Measurements from ENCODE around the gene PPAT.
"Not testable (repeated sequence)": the region's sequence is repeated elsewhere in the genome, so short reads cannot be mapped to it uniquely, and the experiment has no call there.

Gene PPAT

DNA sequence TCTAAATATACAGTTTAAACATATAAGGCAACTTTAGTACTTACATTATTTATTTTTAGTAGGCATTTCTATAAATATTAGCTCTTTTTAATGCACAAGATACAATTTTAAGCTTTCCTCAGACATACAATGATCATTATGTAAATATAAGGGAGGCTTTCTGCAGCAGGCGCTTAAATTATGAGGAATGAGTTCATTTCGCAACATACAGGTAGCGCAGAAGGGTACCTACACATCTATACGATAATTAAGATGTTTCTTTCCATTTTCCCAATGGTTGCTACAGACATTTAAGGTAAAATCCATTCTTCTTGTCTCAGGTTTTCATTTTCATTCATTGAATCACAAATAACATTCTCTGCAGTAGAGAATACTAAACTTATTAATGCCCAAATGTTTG, 49.3 kb downstream of the PPAT start:
- DNase-seq (ENCODE audit: low read depth, low spot score) = no peak

DNA sequence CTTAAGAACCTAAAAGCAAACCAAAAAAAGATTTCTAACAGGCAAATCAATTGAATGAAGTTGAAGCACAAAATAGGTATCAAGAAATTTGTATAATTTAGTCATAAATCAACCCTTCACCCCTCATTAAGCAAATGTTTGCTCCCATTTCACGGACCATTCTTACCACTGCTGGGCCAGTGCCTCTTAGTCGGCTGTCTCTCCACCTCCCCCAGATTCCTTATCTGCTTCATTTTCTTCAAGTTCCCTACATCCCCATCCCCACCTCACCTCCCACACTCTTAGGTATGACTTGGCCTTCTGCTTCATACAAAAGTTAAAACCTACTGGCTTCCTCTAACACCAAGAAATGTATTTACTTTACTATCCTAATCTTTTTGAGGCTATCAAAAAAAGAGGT, 60.0 kb downstream of the PPAT start:
- DNase-seq (ENCODE audit: low read depth, low spot score) = no peak

DNA sequence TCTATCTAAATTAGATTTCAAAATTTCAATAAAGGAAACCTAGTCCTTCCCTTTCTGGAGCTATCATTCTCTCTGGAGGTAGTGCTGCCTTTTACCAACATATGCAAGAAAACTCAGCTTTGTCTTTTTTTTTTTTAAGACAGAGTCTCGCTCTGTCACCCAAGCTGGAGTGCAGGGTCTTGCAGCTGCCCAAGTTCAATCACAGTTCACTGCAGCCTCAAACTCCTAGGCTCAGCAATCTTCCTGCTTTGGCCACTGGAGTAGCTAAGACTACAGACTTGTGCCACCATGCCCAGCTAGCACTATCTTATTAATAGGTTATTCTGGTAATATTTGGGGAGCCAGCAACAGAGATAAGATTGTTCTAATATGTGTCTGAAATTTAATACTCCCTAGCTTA, 60.5 kb downstream of the PPAT start:
- DNase-seq (ENCODE audit: low read depth, low spot score) = no peak

DNA sequence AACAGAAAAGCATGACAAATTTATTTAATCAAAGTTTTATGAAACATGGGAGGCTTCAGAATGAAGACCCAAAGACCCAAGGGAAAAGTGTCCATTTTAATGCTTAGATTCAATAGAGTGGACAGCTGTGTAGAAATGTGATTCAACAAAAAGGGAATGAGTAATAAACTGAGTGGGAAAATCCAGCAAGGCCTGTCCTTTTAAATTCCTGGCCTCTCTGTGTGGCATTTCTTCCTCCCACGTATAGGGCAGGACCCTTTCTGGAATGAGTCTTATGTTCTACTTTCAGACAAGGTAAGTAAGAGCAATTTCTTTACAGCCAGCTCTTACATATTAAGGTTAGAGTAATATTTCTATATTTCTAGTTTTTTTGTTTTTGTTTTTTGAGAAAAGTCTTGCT, 62.6 kb downstream of the PPAT start:
- DNase-seq (ENCODE audit: low read depth, low spot score) = no peak

DNA sequence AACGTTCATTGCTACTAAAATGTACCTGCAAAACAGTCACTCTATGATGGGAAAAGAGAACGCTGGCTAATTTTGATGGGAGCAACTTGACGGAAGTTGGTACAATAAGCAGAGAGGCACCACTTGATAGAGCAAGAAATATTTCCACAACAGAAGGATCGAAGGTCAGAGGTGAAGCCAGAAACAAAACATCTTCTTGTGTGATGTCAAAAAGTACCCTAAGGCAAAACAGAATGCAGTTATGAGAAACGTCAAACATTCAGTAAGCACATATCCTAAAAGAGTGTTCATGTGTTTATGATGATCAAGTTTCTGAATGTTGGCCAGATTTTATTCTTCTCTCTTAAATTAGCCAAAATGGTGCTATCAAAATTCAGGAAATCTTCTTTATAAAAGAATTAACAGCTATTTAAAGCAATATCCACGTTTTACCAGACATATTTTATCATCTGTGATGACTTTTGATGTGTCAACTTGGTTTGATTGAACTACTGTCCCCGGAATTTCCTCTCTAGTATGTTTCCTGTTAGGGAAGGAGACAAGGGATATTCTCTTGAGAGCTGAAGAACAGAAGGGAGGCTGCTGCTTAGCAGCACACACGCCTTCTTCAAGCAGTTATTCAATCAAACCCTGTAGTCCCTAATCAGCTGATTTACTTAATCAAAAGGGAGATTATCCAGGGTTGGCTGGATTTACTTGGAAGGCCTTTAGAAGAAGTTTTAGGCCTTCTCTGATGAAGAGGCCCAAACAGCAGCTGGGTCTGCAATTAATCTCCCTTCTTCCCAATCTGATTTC, 63.8 kb downstream of the PPAT start:
- DNase-seq (ENCODE audit: low read depth, low spot score) = no peak

DNA sequence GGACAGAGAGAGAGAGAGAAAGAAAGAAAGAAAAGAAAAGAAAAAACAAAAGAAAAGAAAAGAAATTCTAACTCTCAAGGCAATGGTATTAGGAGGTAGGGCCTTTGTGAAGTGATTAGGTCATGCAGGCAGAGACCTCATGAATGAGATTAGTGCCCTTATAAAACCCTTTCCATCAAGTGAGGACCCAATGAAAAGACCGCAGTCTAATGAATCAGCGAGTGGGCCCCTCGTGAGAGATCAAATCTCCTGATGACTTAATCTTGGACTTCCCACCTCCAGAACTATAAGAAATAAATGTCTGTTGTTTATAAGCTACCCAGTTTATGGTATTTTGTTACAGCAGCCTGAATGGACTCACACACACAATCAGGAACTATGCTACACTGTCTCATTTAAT, 65.0 kb downstream of the PPAT start:
- DNase-seq (ENCODE audit: low read depth, low spot score) = no peak

DNA sequence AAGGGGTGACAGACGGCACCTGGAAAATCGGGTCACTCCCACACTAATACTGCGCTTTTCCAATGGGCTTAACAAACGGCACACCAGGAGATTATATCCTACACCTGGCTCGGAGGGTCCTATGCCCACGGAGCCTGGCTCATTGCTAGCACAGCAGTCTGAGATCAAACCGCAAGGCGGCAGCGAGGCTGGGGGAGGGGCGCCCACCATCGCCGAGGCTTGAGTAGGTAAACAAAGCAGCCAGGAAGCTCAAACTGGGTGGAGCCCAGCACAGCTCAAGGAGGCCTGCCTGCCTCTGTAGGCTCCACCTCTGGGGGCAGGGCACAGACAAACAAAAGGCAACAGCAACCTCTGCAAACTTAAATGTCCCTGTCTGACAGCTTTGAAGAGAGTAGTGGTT, 72.4 kb downstream of the PPAT start:
- DNase-seq (ENCODE audit: low read depth, low spot score) = not testable (repeated sequence)

DNA sequence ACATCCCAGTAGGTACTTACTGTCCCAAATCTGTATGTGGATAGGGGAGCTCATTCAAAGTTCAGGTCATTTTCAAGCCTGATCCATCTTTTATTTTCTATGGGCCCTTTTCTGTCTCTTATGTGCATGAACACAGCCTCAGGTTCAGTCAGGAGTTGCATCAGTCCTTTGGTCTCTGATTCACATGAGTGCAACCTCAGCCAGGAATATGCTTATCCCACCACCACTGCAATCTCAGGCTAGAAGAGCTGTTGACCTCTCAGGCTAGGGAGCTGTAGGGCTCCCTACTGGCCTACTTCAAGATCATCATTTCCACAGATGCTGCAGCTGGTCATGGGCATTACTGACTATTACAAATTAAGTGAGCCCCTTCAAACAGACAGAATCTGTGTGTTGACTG, 75.3 kb downstream of the PPAT start:
- DNase-seq (ENCODE audit: low read depth, low spot score) = no peak

DNA sequence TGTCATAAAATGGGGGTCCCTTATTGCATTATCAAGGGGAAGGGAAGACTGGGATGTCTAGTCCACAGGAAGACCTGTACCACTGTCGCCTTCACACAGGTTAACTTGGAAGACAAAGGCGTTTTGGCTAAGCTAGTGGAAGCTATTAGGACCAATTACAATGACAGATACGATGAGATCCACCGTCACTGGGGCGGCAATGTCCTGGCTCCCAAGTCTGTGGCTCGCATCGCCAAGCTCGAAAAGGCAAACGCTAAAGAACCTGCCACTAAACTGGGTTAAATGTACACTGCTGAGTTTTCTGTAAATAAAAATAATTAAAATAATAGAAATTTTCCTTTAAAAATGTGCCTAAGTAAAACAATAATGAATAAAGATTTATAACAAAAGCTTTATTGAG, 78.8 kb downstream of the PPAT start:
- DNase-seq (ENCODE audit: low read depth, low spot score) = no peak

DNA sequence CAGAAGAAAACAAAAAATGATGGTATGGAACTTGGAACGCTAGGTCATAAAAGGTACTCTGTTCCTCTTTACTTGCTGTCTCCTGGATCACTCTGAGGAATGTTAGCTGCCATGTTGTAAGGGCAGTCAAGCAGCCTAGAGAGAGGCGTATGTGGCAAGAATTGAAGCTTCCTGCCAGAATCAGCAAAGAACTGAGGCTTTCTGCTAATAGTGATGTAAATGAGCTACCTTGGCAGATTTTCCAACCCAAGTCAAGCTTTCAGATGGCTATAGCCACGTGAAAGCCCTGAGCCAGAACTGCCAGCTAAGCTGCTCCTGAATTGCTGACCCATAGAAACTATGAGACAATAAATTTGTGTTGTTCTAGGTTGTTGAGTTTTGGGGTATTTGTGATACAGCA, 86.8 kb downstream of the PPAT start:
- DNase-seq (ENCODE audit: low read depth, low spot score) = peak; percentile 86

DNA sequence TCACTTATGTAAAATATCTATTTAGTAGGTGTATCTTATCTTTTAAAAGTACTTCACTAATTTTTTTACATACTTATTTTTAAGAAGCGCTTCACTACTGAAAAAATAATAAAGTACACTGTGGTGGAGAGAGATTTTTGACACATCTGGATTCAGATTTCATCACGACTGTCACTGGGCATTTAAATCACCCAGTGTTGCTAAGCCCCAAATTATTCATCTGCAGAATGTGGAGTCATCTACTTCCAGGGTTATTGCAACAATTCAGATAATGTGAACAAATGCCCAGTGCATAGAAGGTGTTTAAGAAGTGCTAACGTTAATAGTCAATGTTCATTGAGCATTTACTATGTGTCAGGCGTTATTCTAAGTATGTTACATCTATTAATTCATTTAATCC, 90.0 kb downstream of the PPAT start:
- no peak for DNase-seq (ENCODE audit: low read depth, low spot score)

All from astrocyte of the hippocampus (primary cell).